BJ (cell line): ENCODE measurements around the gene C1QTNF12. TPM values are rescaled to one million over a fixed set of nuclear protein-coding genes. Genes with fewer than 3 reads are reported as not detected.

Source experiments
- CTCF ChIA-PET: fragments of 350-600 bp; formaldehyde crosslinking; extraction: SDS; loops from one replicate; lab custom pipeline; 2021; ENCODE audit warnings: antibody characterized with exemption, inconsistent platforms; lab: Yijun Ruan, JAX
- POLR2A ChIA-PET: fragments of 300-600 bp; sonication (Branson Sonifier 250); formaldehyde crosslinking; extraction: SDS; loops from one replicate; lab custom pipeline; 2021; ENCODE audit warnings: antibody characterized with exemption; lab: Charles Lee
- DNase-seq: peaks from one replicate; pipeline ENCODE4 v3.0.0-alpha.2; 2011; ENCODE audit warnings: low read depth
- H3K27me3 ChIP-seq: 2 replicates; pipeline ENCODE4 v1.6.0; 2011; ENCODE audit warnings: low read length; ENCODE audit not compliant: control insufficient read depth, insufficient read depth
- H3K36me3 ChIP-seq: 2 replicates; pipeline ENCODE4 v1.5.1; 2011; ENCODE audit warnings: low read length; ENCODE audit not compliant: control insufficient read depth, insufficient read depth
- H3K4me3 ChIP-seq: 2 replicates; pipeline ENCODE4 v1.5.1; 2011; ENCODE audit warnings: low read depth, mild to moderate bottlenecking, control low read depth, low read length
- polyA plus RNA-seq: library from polyadenylated mRNA; depleted of rRNA; stranded (reverse); fragments of >200 nt; gene quantifications from 2 replicates; pipeline ENCODE4 v1.2.3, GENCODE V29; 2011
- TF ChIP-seq, protein P1 (sequence below): IDR thresholded peaks from 2 replicates; pipeline ENCODE4 v1.5.1; 2011; ENCODE audit warnings: low read depth, mild to moderate bottlenecking, control low read depth, inconsistent platforms, low read length, moderate library complexity; ENCODE audit not compliant: insufficient read depth

The C1QTNF12 gene
- polyA plus RNA-seq, 1 experiment: 0.42 TPM

DNA sequence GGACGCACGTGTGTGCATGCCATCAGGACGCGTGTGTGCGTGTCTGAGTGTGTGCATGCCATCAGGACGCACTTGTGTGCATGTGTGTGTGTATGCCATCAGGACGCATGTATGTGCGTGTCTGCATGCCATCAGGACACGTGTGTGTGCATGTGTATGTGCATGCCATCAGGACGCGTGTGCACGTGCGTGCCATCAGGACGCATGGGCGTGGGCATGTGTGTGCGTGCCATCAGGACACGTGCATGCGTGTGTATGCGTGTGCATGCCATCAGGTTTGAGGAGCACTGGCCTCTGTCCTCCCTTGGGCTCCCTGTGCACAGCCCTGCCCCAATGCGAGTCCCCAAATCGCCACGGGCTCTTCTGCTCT is 12.6 kb upstream of the C1QTNF12 start:
- DNase-seq: no peak
- POLR2A ChIA-PET: no interaction called here
- TF ChIP-seq, protein P1, sequence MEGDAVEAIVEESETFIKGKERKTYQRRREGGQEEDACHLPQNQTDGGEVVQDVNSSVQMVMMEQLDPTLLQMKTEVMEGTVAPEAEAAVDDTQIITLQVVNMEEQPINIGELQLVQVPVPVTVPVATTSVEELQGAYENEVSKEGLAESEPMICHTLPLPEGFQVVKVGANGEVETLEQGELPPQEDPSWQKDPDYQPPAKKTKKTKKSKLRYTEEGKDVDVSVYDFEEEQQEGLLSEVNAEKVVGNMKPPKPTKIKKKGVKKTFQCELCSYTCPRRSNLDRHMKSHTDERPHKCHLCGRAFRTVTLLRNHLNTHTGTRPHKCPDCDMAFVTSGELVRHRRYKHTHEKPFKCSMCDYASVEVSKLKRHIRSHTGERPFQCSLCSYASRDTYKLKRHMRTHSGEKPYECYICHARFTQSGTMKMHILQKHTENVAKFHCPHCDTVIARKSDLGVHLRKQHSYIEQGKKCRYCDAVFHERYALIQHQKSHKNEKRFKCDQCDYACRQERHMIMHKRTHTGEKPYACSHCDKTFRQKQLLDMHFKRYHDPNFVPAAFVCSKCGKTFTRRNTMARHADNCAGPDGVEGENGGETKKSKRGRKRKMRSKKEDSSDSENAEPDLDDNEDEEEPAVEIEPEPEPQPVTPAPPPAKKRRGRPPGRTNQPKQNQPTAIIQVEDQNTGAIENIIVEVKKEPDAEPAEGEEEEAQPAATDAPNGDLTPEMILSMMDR: no peak
- Histone ChIP-seq H3K27me3 (no peaks in the 10 kb centered on the region), H3K36me3 (peaks cover 40% of the 10 kb centered on the region), H3K4me3 (no peak overlapping the region)
- CTCF ChIA-PET: interaction anchor here (6.4 kb wide), 1 partner anchor 137 kb away, joined by 30 read pairs; no protein-coding TSS in a partner anchor

DNA sequence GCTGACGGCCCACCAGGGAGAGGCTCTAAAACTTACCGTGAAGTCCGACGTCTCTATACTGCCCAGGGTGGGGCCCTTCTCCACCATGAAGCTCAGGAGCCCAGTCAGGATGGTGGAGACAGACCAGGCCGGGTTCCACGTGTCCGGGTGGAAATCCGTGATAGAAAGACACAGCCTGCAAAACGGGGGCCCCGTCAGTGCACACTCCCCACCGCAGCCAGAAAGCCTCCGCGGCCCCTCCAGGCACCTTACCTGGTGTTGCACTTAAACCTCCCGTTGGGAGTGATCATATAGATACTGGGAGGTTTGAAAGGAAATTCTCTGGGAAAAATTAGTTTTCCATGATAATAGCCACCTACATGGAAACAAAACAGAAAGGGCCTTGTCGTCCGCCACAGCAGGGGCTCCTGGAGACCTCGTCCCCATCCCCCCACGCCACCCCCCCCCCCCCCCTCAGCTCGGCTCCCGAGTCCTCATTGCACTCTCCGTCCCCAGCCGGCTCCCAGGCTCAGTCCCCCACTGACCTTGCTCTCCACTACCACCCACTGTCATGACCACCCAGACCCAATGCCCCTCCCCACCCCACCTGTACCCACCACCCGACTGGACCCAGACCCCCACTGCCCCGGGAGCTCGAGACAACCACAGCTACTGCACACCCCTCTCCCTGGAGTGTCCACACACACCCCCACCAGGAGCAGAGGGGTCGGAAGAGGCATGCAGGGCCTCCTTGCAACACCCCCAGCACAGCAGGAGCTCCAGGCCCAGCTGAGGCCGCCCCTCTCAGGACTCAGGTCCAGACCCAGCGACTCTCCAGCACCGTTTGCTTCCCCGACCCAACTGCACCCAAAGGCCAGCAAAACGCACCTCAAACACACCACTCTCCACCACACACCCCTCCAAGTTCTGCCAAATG is 10.7 kb upstream of the C1QTNF12 start:
- TF ChIP-seq, protein P1: no peak
- Histone ChIP-seq H3K36me3 (peaks cover 36% of the 10 kb centered on the region), H3K4me3 (no peak overlapping the region), H3K27me3 (no peaks in the 10 kb centered on the region)
- ChIA-PET CTCF (interaction anchor here (0.6 to 1.8 kb wide), 3 partner anchors 135 to 216 kb away, joined by 4 to 9 read pairs (median 5); no protein-coding TSS in a partner anchor), POLR2A (no interaction called here)
- DNase-seq: no peak

DNA sequence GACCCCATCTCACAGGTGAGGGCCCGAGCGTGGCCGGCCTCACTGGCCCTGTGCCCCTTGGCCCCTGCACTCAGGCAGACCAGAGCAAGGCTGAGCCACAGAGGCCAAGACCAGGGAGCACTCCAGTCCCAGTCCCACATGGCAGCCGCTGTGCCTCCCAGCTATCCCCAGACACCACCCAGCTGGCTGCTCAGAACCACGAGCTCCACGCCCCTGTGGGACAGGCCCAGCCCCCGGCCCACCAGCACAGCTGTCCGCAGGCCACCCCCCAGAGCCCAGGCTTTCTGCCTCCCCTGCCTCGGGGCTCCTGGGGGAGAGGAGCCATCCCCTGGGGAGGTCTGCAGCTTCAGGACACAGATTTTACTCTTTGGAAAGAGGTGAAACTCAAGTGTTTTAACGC is 9.1 kb upstream of the C1QTNF12 start:
- TF ChIP-seq, protein P1: no peak
- Histone ChIP-seq H3K27me3 (no peaks in the 10 kb centered on the region), H3K4me3 (no peak overlapping the region), H3K36me3 (peaks cover 30% of the 10 kb centered on the region)
- POLR2A ChIA-PET: no interaction called here
- no peak for DNase-seq
- CTCF ChIA-PET: interaction anchor here (0.8 to 2.0 kb wide), 2 partner anchors 9 to 133 kb away, joined by 3 to 10 read pairs; no protein-coding TSS in a partner anchor

DNA sequence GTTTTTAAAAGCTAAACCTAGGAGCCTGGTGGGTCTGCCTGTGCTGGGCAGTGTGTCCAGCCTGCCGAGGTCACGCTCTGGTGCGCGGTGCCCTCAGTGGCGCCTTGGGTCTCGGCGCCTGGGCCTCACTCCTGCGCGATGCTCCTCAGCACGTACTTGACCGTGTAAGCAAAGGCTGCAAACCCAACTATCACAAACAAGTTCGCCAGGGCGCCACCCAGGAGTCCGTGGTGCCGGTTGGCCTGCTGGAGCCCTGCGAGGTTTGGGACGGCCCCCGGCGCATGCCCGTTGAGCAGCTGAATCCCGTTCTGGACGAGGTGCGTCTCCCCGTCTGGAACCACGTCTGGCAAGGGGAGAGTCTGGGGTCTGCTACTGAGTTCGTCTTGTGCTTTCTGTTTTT is 8.6 kb upstream of the C1QTNF12 start:
- ChIA-PET CTCF (interaction anchor here (2.0 kb wide), 1 partner anchor 133 kb away, joined by 10 read pairs; no protein-coding TSS in a partner anchor), POLR2A (no interaction called here)
- DNase-seq: no peak
- Histone ChIP-seq H3K36me3 (peaks cover 27% of the 10 kb centered on the region), H3K27me3 (no peaks in the 10 kb centered on the region), H3K4me3 (no peak overlapping the region)
- TF ChIP-seq, protein P1: no peak

DNA sequence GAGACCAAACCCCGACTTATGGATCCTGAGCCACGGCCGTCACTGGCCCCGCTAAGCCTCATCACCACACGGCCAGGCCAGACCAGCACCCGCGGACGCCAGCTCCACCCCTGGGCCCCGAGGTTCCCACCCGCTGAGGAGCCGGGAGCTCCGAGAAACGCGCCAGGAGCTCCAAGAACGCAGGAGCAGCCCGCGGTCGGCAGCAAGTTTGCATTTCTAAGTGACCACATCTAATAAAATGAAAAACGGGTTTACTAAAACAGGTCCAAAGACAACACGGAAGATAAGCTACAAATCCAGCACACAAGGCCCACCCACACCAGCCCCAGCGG is 8.1 kb upstream of the C1QTNF12 start:
- ChIA-PET POLR2A (no interaction called here), CTCF (interaction anchor here (2.0 kb wide), 1 partner anchor 132 kb away, joined by 10 read pairs; no protein-coding TSS in a partner anchor)
- no peaks in the 10 kb centered on the region for H3K27me3 ChIP-seq
- DNase-seq: no peak
- TF ChIP-seq, protein P1: no peak
- H3K36me3 ChIP-seq: peaks cover 23% of the 10 kb centered on the region
- no peak overlapping the region for H3K4me3 ChIP-seq
